GM19043 (cell line): Measurements from ENCODE around the gene C1QL2.

ENCODE experiments used
- ATAC-seq: cut with Tn5 transposase; IDR thresholded peaks from one replicate; pipeline ENCODE4 v1.9.1; 2021; ENCODE audit warnings: low read depth; ENCODE audit not compliant: unreplicated experiment

The C1QL2 gene

GRCh38 chr2:119112230-119112629 lies 46.3 kb downstream of the C1QL2 start:
- ATAC-seq, result no peak

GRCh38 chr2:119111115-119111975 lies 47.2 kb downstream of the C1QL2 start:
- no peak for ATAC-seq

- no peak for ATAC-seq
Observed at GRCh38 chr2:119109866-119110265, 48.7 kb downstream of the C1QL2 start.

- no peak for ATAC-seq
Observed at GRCh38 chr2:119108186-119108585, 50.4 kb downstream of the C1QL2 start.

- no peak for ATAC-seq
Observed at GRCh38 chr2:119106301-119106897, 52.2 kb downstream of the C1QL2 start.
